NCI-H2196 (cell line): Measurements from ENCODE around the gene PSMB2.
"Not testable (repeated sequence)": the region's sequence is repeated elsewhere in the genome, so short reads cannot be mapped to it uniquely, and the experiment has no call there.

Source experiments
- DNase-seq: peaks from one replicate; lab custom pipeline; 2025; ENCODE audit not compliant: unreplicated experiment; lab: John Stamatoyannopoulos, UW

Gene PSMB2

DNA sequence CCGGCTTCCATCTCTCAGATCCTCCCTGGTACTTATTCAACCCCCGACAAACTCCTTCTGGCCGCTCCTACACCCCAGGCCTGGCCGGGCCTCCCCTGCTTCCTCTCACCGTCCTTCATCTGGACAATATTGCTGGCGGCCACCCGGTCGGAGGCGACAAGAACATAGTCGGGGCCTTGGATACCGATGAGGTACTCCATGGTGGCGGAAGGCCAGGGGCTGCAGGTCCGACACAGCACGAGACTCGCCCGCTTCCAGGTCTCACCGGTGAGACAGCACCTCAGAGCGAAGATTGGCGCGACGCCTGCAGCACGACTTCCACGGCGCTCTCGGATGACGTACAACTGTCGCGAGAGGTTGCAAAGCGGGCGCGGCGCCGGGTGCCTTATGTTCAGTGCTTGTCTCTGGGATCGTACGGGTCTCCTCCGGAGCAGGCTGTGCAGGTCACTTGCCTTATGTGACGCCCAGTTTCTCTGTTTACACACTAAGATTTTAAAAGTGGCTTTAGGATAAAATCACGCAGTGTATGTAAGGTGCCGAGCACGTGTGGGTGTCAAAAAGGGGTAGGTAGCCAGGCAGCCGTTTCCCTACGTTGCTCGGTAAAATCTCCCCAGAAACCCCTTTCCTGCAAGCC, at the start of gene PSMB2:
PSMB2 (minus strand) TSS at position 294 of the 634 bp plus-strand sequence; CDS start at position 200, 94 bp downstream.
- DNase-seq, result peak; percentile 98

DNA sequence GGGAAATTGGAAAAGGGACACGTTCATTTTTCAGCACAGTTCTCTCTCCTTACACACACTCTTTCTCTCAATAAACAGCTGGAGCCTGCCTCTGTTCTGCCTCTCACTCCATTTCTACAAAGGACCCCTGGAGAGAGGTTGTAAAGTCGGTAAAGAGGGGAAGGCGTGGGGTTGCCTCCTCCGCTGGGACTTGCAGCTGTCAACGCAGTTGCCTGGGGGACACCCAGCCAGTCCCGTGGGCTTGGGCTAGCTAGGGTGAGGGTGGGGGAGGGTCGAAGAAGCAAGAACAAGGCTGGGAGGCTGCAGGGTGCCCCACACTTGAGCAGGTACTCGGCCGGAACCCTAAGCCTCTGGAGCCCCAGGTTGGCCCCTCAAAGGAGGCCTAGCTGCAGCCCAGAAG, 49.8 kb upstream of the PSMB2 start:
- DNase-seq, result no peak

DNA sequence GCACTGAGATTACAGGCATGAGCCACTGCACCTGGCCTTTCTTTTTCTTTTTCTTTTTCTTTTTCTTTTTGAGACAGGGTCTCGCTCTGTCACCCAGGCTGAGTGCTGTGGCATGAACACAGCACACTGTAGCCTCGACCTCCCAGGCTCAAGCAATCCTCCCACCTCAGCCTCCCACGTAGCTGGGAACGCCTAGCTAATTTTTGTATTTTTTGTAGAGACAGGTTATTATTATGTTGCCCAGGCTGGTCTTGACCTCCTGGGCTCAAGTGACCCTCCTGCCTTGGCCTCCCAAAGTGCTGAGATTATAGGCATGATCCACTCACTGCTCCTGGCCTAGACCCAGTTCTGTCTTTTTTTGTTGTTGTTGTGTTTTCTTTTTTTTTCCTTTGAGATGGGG, 48.8 kb upstream of the PSMB2 start:
- DNase-seq, result not testable (repeated sequence)

DNA sequence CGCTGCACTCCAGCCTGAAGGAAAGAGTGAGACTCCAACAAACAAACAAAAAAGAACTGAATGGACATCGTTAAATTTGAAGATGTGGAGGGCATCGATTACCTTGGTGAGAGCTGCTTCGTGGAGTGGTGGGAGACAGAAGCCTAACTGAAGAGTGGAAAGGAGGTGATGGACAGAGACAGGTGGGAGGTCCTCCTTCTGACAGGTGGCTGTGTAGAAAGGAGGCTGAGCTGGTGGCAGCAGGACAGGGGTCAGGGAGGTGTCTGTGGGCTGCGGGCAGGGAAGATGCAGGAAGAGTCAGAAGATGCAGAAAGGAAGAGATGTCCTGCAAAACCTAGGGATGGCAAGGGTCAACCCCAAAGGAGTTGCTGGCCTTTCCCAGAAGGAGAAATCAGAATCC, 46.8 kb upstream of the PSMB2 start:
- no peak for DNase-seq

DNA sequence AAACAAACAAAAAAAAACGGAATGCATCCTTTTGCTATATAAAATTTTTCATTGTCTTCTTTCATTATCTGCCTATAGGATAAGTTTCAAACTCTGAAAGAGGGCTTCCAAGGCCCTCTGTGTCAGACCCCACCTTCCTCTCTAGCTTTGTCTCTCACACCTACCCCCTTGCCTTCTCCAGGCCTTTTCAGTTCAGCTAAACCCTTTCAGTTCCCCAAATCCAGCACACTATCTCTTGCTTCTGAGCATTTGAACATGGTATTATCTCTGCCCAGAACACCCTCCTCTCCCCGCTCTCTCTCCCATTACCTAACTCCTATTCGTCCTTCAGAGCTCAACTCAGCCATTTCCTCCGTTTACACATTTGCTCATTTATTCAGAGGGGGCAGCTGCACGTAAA, 41.7 kb upstream of the PSMB2 start:
- no peak for DNase-seq

DNA sequence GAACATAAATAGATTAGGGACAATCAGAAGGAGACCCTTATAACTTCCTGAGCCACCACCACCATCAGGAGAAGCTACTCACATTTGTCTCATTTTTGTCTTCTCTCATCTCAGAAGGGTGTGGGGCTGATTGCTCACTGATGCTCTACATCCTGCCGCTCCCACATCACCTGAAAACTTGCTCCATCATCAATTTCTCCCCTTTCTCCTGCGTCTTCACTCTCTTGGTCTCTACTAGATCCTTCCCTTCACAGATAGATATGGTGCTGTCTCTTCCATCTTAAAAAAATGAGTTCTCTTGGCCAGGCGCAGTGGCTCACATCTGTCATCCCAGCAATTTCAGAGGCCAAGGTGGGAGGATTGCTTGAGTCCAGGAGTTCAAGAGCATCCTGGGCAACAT, 38.9 kb upstream of the PSMB2 start:
- no peak for DNase-seq

DNA sequence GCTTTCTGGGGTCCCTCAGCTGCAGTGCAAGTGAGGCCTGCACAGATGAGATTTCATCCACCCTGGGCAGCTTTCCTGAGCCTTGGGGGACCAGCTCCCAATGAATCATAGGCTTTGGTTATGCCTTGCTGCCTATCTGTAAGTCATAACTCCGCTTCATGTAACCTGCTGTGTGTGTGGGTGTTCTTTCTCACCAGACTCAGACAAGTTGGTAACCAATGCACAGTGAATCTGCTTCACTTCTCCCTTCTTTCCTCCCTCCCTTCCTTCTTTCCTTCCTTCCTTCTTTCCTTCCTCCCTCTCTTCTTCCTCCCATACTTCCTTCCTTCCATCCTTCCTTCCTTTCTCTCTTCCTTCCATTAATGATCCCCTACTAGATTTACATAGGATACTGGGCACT, 34.4 kb upstream of the PSMB2 start:
- no peak for DNase-seq

DNA sequence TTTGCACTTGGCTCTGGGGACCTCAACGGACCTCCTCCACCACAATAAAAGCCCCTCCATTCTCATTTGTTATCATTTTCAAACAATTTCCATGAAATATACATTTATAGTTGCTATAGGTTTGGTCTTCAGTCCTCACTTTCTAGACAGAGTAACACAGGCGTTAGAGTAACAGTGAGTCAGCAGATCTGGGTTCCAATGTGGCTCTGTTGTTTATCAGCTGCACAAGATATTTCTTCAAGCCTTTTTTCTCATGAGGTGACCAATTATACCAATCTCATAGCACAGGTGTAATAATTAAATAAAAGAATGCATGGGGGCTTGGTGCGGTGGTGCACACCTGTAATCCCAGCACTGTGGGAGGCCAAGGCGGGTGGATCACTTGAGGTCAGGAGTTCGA, 32.8 kb upstream of the PSMB2 start:
- no peak for DNase-seq

DNA sequence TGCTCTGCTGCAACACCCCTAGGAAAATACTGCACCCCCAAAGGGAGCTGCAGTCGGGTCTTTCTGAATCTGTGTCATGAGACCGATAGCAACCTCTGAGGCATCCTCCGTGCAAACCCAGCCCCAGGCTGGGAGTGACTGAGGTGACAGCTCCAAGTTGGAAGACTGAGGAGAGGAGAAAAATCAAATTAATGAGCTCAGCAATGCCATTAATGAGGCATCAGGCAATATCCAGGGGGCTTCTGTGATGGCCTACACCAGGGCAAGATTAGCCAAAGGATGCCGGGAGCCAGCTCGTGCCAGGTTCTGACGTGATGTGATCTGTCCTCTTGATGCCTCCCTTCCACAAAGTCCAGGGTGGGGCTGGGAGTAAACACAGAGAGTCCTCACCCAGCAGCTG, 30.8 kb upstream of the PSMB2 start:
- no peak for DNase-seq

DNA sequence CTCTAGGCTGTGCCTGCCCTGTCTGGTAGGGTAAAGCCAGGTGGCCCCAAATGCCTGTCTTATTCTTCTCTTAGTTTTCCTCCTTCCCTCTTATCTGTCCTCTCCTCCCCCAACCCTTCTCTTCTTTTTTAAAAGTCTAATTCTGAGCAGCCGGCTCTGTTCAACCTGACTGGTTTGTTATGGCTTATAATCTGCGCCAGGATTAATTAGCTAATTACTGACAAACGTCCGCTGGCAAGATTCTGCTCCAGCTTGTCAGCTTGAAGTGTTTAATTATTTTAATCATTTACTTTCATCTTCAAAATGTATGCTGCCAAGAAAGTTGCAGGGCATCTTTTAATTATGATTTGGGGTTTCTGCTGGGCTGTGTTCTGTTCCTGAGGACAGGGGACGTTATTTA, 27.2 kb upstream of the PSMB2 start:
- DNase-seq, result no peak

DNA sequence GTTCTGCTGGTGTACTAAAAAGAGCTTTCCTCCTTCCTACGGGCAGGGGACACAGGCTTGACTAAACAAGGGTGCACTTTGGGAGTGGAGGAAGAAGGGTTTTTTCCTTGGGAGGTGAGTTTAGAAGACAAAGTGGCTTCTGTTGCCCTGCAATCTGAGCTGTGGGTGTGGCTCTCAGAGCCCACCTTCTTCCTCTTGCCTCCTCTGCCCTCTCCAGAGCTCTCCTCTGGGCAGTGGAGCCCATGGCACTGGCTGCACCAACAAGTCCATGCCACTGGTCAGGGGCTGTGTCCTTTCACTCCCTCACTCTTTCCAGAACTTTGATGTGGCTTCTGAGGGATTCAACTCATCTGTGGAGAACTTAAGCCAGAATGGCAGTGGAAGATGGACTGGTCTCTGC, 25.6 kb upstream of the PSMB2 start:
- DNase-seq, result no peak

DNA sequence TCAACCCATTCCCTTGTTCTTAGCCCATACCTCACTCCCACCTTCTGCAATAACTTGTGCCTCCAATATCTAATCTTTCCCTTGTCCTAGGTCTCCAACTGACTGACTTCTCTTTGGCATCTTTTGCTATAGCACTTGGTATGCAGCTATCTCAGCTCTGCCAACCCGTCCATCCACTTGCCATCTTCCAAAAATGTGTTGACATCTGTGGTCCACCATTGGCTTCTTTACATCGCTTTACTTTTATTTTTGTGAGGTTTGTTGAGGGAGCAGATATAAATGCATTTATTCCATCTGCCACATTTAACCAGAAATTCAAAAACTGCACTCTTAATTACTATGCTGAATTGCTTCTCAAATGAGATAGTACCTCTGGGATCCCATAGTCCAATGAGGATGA, 24.9 kb upstream of the PSMB2 start:
- no peak for DNase-seq

DNA sequence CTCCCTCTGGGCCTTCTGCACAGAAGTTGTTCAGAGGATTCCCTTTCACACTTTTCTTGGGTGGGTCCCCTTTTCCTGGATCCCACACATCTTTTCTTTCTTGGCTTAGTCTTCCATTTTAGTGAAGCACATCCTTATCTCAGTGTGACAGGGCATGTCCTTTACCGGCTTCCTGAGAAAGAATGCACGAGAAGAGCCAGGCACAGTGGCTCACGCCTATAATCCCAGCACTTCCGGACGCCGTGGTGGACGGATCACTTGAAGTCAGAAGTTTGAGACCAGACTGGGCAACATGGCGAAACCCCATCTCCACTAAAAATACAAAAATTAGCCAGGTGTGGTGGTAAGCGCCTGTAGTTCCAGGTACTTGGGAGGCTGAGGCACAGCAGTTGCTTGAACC, 22.1 kb upstream of the PSMB2 start:
- no peak for DNase-seq

DNA sequence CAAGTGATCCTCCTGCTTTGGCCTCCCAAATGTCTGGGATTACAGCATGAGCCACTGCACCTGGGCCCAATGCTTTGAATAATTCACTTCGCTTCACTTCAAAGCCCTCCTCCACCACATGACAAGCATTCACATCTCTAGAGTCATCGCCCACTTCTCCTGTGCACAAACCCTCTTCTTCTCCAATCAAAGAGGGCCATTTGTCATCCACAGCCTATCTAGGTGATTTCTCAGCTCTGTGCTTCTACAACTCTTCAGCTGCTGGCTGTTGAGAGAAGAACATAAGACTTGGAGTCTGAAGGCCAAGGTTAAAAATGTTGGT, 20.1 kb upstream of the PSMB2 start:
- no peak for DNase-seq

DNA sequence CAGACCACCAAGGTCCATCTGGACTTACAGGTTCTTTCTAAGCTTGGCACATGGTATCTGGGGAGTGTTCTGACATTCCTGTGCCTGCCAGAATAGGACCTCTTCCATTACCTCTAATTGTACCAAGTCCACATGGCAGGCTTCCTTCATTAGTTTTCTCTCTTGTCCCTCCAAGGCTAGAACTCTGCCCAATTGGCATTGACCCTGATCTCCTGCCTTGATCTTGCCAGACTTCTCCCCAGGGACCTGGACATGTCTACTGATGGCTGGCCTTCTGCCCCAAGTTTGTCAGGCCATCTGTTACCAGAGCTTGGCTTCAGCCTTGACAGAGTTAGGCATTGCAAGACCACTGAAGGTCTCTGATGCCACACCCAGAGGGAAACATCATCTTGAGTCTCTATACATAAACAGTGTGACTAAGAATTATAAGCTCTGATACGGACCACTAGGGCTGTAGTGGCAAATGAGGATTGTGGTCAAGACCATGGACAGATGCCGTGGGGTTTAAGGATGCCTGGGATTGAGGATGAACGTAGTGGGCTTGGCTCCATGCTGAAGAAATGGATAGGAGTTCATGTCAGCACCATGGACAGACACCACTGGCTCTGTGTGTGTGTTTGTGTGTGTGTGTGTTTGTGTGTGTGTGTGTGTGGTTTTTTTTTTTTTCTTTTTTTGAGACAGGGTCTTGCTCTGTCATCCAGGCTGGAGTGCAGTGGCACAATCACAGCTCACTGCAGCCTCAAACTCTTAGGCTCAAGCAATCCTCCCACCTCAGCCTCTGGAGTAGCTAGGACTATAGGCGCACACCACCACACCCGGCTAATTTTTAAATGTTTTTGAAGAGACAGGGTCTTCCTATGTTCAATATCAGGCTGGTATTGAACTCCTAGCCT, 19.5 kb upstream of the PSMB2 start:
- no peak for DNase-seq

DNA sequence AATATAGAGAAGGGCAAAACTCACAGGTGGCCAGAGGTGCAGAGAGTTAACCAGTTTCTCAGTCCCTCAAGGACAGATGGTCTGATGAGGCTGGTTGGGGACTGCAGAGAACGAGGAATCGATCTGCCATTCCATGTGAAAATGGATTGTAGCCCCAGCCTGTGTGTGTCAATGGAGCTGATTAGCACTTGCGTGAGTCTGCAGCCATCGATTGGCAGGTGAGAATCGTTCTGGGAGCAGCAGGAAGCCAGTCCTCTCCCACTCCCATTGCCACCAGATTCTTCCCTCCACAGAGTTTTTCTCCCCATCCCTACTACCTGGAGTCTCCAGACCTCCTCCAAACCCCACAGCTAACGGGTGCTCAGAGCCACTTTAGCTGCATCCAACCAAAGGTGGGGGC, 18.3 kb upstream of the PSMB2 start:
- DNase-seq, result no peak

DNA sequence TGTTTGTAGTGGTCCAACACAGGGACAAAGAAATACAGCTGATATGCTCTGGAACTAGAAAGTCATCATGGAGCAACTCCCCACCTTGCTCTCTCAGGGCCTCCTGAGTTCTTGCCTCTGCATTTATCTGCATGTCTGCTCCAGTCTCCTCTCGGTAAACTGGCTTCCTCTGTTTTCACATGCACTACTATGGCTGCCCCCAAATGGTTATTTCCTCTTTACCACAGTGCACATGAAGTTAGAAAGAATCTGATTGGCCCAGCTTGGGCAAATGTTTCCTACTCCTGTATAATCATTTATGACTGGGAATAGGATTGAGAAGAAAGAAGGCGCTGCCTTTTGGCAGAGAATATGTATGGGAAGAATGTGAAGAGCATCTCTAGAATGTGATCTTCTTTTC, 16.5 kb upstream of the PSMB2 start:
- DNase-seq, result no peak

DNA sequence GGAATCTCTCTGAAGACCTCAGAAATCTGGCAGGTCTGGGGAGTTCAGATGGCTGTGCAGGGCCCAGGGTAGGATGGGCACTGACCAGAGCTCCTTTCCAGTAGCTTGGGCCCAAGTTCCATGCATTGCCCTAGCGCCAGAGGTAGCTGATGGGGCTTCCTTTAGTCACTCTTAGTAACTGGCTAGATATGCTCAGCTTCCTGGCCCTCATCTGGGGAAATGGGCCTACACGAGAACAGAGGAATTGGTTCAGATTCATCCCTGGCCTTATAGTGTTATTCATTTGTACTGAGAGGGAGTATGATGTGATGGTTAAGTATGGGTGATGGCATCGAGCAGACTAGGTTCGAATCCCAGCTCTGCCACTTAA, 15.5 kb upstream of the PSMB2 start:
- no peak for DNase-seq

DNA sequence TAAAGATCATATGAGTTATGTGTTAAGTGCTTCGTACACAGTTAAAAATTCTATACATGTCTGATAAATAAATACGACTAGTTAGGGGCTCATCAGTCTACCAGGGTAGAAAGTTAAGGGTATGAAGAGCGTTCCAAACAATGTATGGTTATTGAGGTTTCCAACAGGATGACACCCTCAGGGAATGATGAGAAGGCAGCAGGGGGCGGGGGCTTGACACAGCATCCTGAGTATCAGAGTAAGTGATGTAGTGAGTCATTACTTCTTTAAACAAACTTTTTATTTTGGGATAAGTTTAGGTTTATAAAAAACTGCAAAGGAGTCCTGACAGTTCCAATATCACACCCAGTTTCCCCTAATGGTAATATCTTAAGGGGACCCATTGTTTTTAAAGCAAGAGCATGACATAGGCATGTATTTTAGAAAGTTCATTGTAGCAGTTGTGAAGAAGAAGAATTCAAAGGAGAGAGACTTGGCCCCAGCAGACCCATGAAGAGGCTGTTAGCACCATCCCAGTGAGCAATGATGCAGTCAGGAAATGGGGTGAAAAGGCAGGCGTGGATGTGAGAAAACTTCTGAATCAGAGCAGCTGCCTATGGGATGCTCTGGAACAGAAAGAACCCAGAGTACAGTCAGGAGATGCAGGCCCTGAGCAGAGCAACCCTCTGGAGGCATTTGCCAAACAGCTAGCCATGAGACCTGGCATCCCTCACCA, 15.0 kb upstream of the PSMB2 start:
- DNase-seq, result no peak

DNA sequence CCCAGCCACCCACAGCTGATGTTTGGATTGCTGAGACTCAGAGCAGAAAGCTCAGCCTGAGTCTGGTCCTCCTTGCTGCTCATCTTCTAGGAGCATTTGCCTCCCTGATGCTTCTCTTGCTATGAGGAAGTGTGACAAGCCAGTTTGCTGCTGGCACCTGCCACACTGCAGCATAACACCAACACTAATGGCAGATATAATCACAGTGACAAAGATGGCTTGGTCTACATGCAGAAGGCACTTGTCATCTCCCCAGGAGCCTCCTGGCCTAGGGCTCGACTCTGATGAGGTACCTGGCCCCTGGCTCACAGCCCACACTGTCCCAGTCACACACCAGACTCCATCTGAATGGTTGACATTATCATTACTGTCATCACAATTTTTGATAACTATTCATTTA, 13.9 kb upstream of the PSMB2 start:
- no peak for DNase-seq

DNA sequence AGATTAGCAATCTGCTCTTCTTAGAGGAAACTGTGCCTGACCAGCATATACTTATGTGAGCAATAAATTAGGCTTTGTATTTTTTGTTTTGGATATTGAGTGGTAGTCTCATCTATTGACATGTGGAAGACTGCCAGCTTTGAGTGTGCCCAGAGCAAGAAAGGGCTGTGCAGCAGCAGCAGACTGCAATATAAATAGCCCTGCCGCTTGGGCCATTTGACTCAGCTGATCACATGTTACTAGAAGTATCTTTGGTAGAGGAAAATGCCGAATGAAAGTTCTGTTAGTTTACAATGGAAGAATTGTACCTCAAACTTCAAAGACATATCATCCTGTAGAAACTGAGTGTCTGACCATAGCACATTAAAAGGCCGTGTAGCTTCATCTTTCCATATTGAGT, 9.1 kb upstream of the PSMB2 start:
- DNase-seq, result no peak

DNA sequence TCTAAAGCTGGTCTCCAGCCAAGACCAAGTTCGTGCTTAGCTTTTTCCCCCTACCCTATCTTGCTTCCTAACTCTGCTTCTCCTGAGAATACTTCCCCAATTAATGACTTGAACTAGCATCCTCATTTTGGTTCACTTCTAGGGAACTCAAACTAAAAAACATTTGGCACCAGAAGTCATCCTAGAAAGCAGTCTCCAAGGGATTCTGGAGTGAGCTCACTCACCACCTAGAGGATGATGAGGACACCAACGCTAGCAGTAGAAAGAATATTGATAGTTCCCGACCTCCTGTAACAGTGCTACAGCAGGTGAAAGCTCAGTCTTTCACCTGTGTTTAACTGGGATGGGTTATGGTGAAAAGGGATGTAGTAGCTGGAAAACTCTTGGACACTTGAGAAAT, 4.7 kb upstream of the PSMB2 start:
- no peak for DNase-seq
